ENCODE data around the gene CACHD1. TPM values are rescaled to one million over a fixed set of nuclear protein-coding genes. Genes with fewer than 3 reads are reported as not detected.

CACHD1 gene
- total RNA-seq = 16.9 TPM

GRCh38 chr1:64469977-64470664 is at the start of gene CACHD1:
Gene CACHD1 (plus strand): TSS chr1:64470129. CDS start chr1:64470745, 616 bp downstream.

Small RNAs within 50 kb of the gene (small RNA-seq; reads per million reads assigned to genes)
- not detected for gene MIR4794 (ENCODE audit: low replicate concordance)
